ENCODE measurements around the gene PRR23C. TPM values are rescaled to one million over a fixed set of nuclear protein-coding genes. Genes with fewer than 3 reads are reported as not detected.

Gene PRR23C
- total RNA-seq, 1 experiment from 2014 or later, result not detected

GRCh38 chr3:139005356-139005993 is 39.2 kb downstream of the PRR23C start:
- DNase-seq (ENCODE audit: extremely low read depth, low read depth), result no peak

- no peak for DNase-seq (ENCODE audit: extremely low read depth, low read depth)
Measured at GRCh38 chr3:138995706-138996105, 49.0 kb downstream of the PRR23C start.

Other genes starting within 250 kb of the PRR23C start
- 15.2 and 16.5 TPM in 2 replicates for gene PIK3CB, start 210.0 kb downstream of the PRR23C start, total RNA-seq (2014; rRNA removed; shearing (Covaris generic))
- gene FOXL2, start 97.8 kb downstream of the PRR23C start, total RNA-seq (2014; rRNA removed; shearing (Covaris generic)), result 2.7 and 3.0 TPM in 2 replicates
- gene FOXL2NB, start 97.7 kb downstream of the PRR23C start, total RNA-seq (2014; rRNA removed; shearing (Covaris generic)), result 1.8 and 2.9 TPM in 2 replicates
- gene PRR23A, start 38.6 kb downstream of the PRR23C start, total RNA-seq (2014; rRNA removed; shearing (Covaris generic)), result not detected in 2 replicates
- gene PRR23B, start 24.0 kb downstream of the PRR23C start, total RNA-seq (2014; rRNA removed; shearing (Covaris generic)), result not detected in 2 replicates